ENCODE data around the gene FOXD4L5.
"Not testable (repeated sequence)": the region's sequence is repeated elsewhere in the genome, so short reads cannot be mapped to it uniquely, and the experiment has no call there.

Gene FOXD4L5

DNA sequence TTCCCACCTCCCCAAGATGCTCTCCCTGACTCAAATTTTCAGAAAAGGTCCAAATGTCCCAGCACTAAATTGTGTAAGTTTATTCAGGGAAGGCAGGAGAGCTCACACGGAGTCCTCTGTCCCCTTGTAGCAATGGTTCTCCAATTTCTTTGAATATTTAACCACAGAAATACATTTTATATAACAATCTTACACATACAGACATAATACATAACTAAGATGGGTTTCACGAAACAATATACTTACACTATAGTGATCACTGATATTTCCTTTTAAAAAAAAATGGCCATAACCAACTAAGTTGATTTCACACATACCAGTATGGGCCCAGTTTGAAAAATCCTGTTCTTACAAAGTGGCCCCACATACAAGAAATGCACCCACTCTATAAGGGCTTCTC lies at the start of gene FOXD4L5:
Gene FOXD4L5 (minus strand): TSS at position 101 of the 400 bp plus-strand sequence. CDS start 832 bp downstream, outside the sequence.
- not testable (repeated sequence) for DNase-seq

DNA sequence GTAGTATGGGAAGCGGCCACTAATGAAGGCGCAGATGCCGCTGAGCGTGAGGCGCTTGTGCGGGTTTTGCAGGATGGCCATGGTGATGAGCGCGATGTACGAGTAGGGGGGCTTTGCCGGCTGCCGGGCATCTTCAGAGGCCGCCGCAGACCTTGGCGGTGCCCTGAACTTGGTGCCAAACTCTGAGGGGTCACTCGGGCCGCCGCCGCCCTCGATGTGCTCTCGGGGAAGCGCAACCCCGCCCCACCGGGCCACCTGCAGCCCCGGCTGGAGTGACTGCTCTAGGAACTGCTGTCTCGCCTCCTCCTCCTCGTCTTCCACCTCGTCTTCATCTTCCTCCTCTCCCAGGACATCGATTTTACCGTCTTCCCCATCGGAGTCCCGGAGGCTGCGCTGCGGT lies 1.1 kb downstream of the FOXD4L5 start:
- not testable (repeated sequence) for DNase-seq

DNA sequence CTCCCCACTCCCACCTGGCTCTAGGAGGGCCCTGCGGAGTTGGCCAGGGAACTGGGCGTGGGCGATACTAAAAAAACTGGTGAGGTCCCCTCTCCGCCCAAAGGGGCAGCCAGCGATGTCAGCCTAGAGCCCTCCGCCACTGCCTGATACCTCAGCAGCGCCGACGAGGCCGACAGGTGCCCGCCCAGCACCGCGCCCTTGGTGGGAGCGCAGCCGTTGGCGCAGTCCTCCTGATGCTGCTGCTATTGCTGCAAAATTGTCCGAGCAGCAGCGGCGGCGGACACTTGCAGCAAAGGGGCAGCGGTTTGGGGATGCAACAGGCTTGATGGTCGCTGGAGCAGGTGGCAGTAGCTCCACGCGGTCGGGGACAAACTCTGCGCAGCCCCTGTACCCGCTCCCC lies 2.0 kb downstream of the FOXD4L5 start:
- DNase-seq = not testable (repeated sequence)

All from activated CD4-positive, alpha-beta T cell treated with anti-CD3 and anti-CD28 coated beads for 4 hours (primary cell).